Tibial artery (tissue), 4 donors: ENCODE results near the gene SLC30A7.

Source experiments
- DNase-seq, 2 donors: peaks; one replicate each; pipeline ENCODE4 v3.0.0-alpha.2; 2019
- H3K27ac ChIP-seq, 2 donors: fragments of 200-600 bp; sonication (generic) in 1 of 2; 1 replicate in 1 of 2; 2 replicates in 1 of 2; pipeline ENCODE4 v1.5.1; 2018 to 2019; ENCODE audit warnings: mild to moderate bottlenecking in 1 of 2
- H3K27me3 ChIP-seq, 2 donors: fragments of 200-600 bp; sonication (generic) in 1 of 2; one replicate each; pipeline versions ENCODE4 v1.5.1 to v1.6.0; 2016 to 2019
- H3K36me3 ChIP-seq, 3 donors: fragments of 200-600 bp; sonication (generic) in 2 of 3; one replicate each; pipeline ENCODE4 v1.5.1; 2016 to 2019; ENCODE audit warnings: mild to moderate bottlenecking in 2 of 3
- H3K4me1 ChIP-seq, 4 donors: fragments of 200-600 bp; sonication (generic) in 2 of 4; 1 replicate in 3 of 4; 2 replicates in 1 of 4; pipeline ENCODE4 v1.5.1; 2016 to 2019
- H3K4me3 ChIP-seq, 2 donors: fragments of 200-600 bp; sonication (generic) in 1 of 2; 1 replicate in 1 of 2; 2 replicates in 1 of 2; pipeline ENCODE4 v1.5.1; 2018 to 2019; ENCODE audit warnings: mild to moderate bottlenecking in 2 of 2
- H3K9me3 ChIP-seq, 3 donors: fragments of 200-600 bp; sonication (generic) in 1 of 3; one replicate each; pipeline ENCODE4 v1.5.1; 2016 to 2019
- CTCF ChIP-seq, 2 experiments: fragments of 200-600 bp in 1 of 2; fragments of 450-650 bp in 1 of 2; IDR thresholded peaks; one replicate each; pipeline ENCODE4 v1.5.1; 2017 to 2019; ENCODE audit warnings: antibody characterized with exemption in 2 of 2, mild to moderate bottlenecking in 1 of 2, moderate library complexity in 1 of 2
- intact Hi-C: fragments of 100-400 bp; cut with DNase I; formaldehyde crosslinking; loops from one replicate; pipeline ENCODE4 v1.15.0; 2023; ENCODE audit warnings: low total_unique reads

Gene SLC30A7

GRCh38 chr1:100903777-100904176 is 7.9 kb downstream of the SLC30A7 start:
- Histone ChIP-seq H3K4me3 (no peak overlapping the region), H3K4me1 (no peaks in the 10 kb centered on the region), H3K27ac (no peak overlapping the region), H3K27me3 (no peaks in the 10 kb centered on the region), H3K36me3 (peaks cover 26 to 55% (median 31%) of the 10 kb centered on the region in 3 donors), H3K9me3 (no peaks in the 10 kb centered on the region)
- DNase-seq, result no peak
- intact Hi-C loops, result no loop called here
- TF ChIP-seq CTCF (IDR thresholded peaks at IDR 0.05), result no peak

DNA sequence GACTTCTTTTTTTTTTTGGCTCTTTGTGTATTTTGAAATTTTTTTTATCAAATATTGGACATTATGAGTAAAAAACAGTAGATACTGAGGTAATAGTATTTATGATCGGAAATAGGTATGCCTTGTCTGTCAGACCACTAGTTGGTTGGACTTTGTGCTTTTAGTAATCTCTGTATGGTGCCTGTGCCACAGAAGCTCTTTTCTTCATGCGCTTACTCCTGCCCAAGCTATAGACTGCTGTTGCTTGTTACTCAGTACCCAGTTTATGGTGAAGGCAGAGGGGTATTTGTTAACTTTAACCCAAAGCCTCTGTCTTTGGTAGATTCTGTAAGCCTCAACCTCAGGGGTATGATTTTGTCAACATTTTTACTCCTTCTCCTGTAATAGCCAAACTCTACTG is 8.6 kb downstream of the SLC30A7 start:
- no peak overlapping the region for H3K27ac ChIP-seq
- no peak for TF ChIP-seq CTCF (IDR thresholded peaks at IDR 0.05)

DNA sequence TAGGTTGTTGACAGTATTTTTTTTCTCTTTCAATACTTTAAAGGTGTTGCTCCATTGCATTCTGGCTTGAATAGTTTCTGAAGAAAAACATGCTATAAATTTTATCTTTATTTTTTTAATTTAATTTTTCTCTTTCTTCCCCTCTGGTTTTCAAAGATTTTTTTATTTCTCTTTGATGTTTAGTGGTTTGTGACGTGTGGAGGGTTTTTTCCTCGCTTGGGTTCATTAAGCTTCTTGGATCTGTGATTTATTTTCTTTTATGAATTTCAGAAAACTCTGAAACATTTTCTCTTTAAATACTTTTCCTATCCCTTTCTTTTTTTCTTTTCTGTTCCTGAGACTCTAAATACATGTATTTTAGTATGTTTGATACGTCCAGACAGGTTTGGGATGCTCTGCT is 9.3 kb downstream of the SLC30A7 start:
- Histone ChIP-seq H3K9me3 (no peaks in the 10 kb centered on the region), H3K36me3 (peaks cover 32 to 57% (median 41%) of the 10 kb centered on the region in 3 donors), H3K4me3 (no peak overlapping the region), H3K4me1 (no peaks in the 10 kb centered on the region), H3K27me3 (no peaks in the 10 kb centered on the region), H3K27ac (no peak overlapping the region)
- intact Hi-C loops, result no loop called here
- no peak for DNase-seq
- no peak for TF ChIP-seq CTCF (IDR thresholded peaks at IDR 0.05)

More for the DNA sequence above, 8.6 kb downstream of the SLC30A7 start:
- Histone ChIP-seq H3K4me3 (no peak overlapping the region), H3K36me3 (peaks cover 30 to 60% (median 39%) of the 10 kb centered on the region in 3 donors), H3K4me1 (no peaks in the 10 kb centered on the region), H3K27me3 (no peaks in the 10 kb centered on the region), H3K9me3 (no peaks in the 10 kb centered on the region)
- no peak for DNase-seq
- intact Hi-C loops, result no loop called here

GRCh38 chr1:100907887-100908286 is 12.0 kb downstream of the SLC30A7 start:
- Histone ChIP-seq H3K36me3 (peaks cover 37 to 61% (median 57%) of the 10 kb centered on the region in 3 donors), H3K27me3 (no peaks in the 10 kb centered on the region), H3K4me1 (no peaks in the 10 kb centered on the region), H3K9me3 (no peaks in the 10 kb centered on the region), H3K4me3 (no peak overlapping the region), H3K27ac (no peak overlapping the region)
- TF ChIP-seq CTCF (IDR thresholded peaks at IDR 0.05), result no peak
- intact Hi-C loops, result no loop called here
- DNase-seq, result no peak

GRCh38 chr1:100909018-100909417 is 13.1 kb downstream of the SLC30A7 start:
- Histone ChIP-seq H3K4me1 (no peaks in the 10 kb centered on the region), H3K27ac (no peak overlapping the region)

More at GRCh38 chr1:100909018-100909417, 13.1 kb downstream of the SLC30A7 start:
- intact Hi-C loops, result no loop called here
- Histone ChIP-seq H3K36me3 (peaks cover 43 to 71% (median 64%) of the 10 kb centered on the region in 3 donors), H3K4me3 (no peak overlapping the region), H3K27me3 (no peaks in the 10 kb centered on the region), H3K9me3 (no peaks in the 10 kb centered on the region)
- TF ChIP-seq CTCF (IDR thresholded peaks at IDR 0.05), result no peak
- no peak for DNase-seq
